HepG2 (cell line): ENCODE measurements around the gene ZNF575. TPM values are rescaled to one million over a fixed set of nuclear protein-coding genes. Genes with fewer than 3 reads are reported as not detected.
A peak's percentile ranks its signal among the peaks of the same experiment; 100 is the strongest.

ENCODE experiments used
- ADNP ChIP-seq: sonication (generic); formaldehyde crosslinking; IDR thresholded peaks from 2 replicates; pipeline ENCODE4 v1.4.0; 2020; ENCODE audit warnings: missing genetic modification reagents
- BCL6 ChIP-seq: IDR thresholded peaks from 2 replicates; pipeline ENCODE4 v1.6.1; 2016; ENCODE audit warnings: missing genetic modification reagents, missing compliant biosample characterization
- DNMT1 ChIP-seq: sonication (generic); formaldehyde crosslinking; IDR thresholded peaks from 2 replicates; pipeline ENCODE4 v1.5.1; 2020; ENCODE audit warnings: mild to moderate bottlenecking, missing genetic modification reagents
- FOXA3 ChIP-seq: IDR thresholded peaks from 2 replicates; pipeline ENCODE4 v1.6.1; 2016; ENCODE audit warnings: missing genetic modification reagents, missing compliant biosample characterization
- FOXJ3 ChIP-seq: sonication (generic); formaldehyde crosslinking; IDR thresholded peaks from 2 replicates; pipeline ENCODE4 v1.4.0; 2020; ENCODE audit warnings: missing genetic modification reagents, mild to moderate bottlenecking, borderline replicate concordance
- FOXK2 ChIP-seq: fragments of 450-650 bp; IDR thresholded peaks from 2 replicates; pipeline ENCODE4 v1.6.1; 2016
- KDM1A ChIP-seq: IDR thresholded peaks from 2 replicates; pipeline ENCODE4 v1.6.1; 2016; ENCODE audit warnings: missing compliant biosample characterization
- KDM6A ChIP-seq: IDR thresholded peaks from 2 replicates; pipeline ENCODE4 v1.6.1; 2016; ENCODE audit warnings: low read depth
- MXI1 ChIP-seq: IDR thresholded peaks from 3 replicates; pipeline ENCODE4 v1.6.1; 2012; ENCODE audit warnings: low read depth, low read length, inconsistent platforms, borderline replicate concordance
- NAIF1 ChIP-seq: sonication (generic); formaldehyde crosslinking; IDR thresholded peaks from 2 replicates; pipeline ENCODE4 v1.5.0; 2020; ENCODE audit warnings: mild to moderate bottlenecking, missing genetic modification reagents, borderline replicate concordance
- SRSF4 ChIP-seq: fragments of 200-400 bp; formaldehyde crosslinking; IDR thresholded peaks from one replicate; pipeline ENCODE4 v1.6.1; 2018; ENCODE audit warnings: mild to moderate bottlenecking, low read depth, low read length, moderate library complexity; ENCODE audit not compliant: poor library complexity, severe bottlenecking
- TAF15 ChIP-seq: fragments of 200-400 bp; formaldehyde crosslinking; IDR thresholded peaks from one replicate; pipeline ENCODE4 v1.6.1; 2018; ENCODE audit warnings: mild to moderate bottlenecking, low read depth, low read length; ENCODE audit not compliant: poor library complexity, severe bottlenecking
- ZFAT ChIP-seq: sonication (generic); formaldehyde crosslinking; conservative IDR thresholded peaks from 2 replicates; pipeline ENCODE4 v1.8.1; 2023; ENCODE audit warnings: missing genetic modification reagents, inconsistent platforms
- ZNF337 ChIP-seq: sonication (generic); formaldehyde crosslinking; IDR thresholded peaks from 2 replicates; pipeline ENCODE4 v1.5.1; 2020; ENCODE audit warnings: missing genetic modification reagents, low read depth, mild to moderate bottlenecking, borderline replicate concordance
- ZNF891 ChIP-seq: sonication (generic); formaldehyde crosslinking; IDR thresholded peaks from 2 replicates; pipeline ENCODE4 v1.5.0; 2020; ENCODE audit warnings: mild to moderate bottlenecking, missing genetic modification reagents
- polyA plus RNA-seq, 8 experiments: library from polyadenylated mRNA; depleted of rRNA in 3 of 8; stranded (reverse) in 7 of 8; unstranded in 1 of 8; fragments of >200 nt; fragmentation: Illumina TruSeq in 4 of 8; extraction: Trizol in 4 of 8; gene quantifications; 2 replicates each; pipeline versions ENCODE4 v1.2.1 to v1.2.3, GENCODE V29; 2011 to 2016; ENCODE audit warnings: low read depth in 4 of 8, missing spikeins in 1 of 8, mixed read lengths in 1 of 8; ENCODE audit not compliant: insufficient read depth in 1 of 8
- total RNA-seq, 5 experiments: library from RNA; depleted of rRNA; stranded (reverse); fragments of >200 nt; fragmentation: Illumina TruSeq; extraction: Trizol; gene quantifications; 2 replicates each; pipeline ENCODE4 v1.2.3, GENCODE V29; 2016; ENCODE audit warnings: low read depth in 1 of 5
- TF ChIP-seq, protein P1 (sequence below): sonication (generic); formaldehyde crosslinking; IDR thresholded peaks from 2 replicates; pipeline ENCODE4 v1.4.0; 2020; ENCODE audit warnings: mild to moderate bottlenecking, missing genetic modification reagents
- TF ChIP-seq, protein P2 (sequence below): sonication (generic); formaldehyde crosslinking; IDR thresholded peaks from 2 replicates; pipeline ENCODE4 v1.8.0; 2022; ENCODE audit warnings: low read depth, missing genetic modification reagents
- TF ChIP-seq, protein P3 (sequence below): sonication (generic); formaldehyde crosslinking; IDR thresholded peaks from 2 replicates; pipeline ENCODE4 v1.4.0; 2020; ENCODE audit warnings: mild to moderate bottlenecking, low read depth, missing genetic modification reagents
- TF ChIP-seq, protein P4 (sequence below): IDR thresholded peaks from 2 replicates; pipeline ENCODE4 v1.6.1; 2016
- TF ChIP-seq, protein P5 (sequence below): sonication (generic); IDR thresholded peaks from 2 replicates; pipeline ENCODE4 v1.6.1; 2016; ENCODE audit warnings: low read depth, borderline replicate concordance
- TF ChIP-seq, protein P6 (sequence below): sonication (generic); formaldehyde crosslinking; IDR thresholded peaks from 2 replicates; pipeline ENCODE4 v1.4.0; 2020; ENCODE audit warnings: low read depth, mild to moderate bottlenecking, missing genetic modification reagents
- TF ChIP-seq, protein P7 (sequence below): sonication (generic); formaldehyde crosslinking; IDR thresholded peaks from 2 replicates; pipeline ENCODE4 v1.4.0; 2020; ENCODE audit warnings: mild to moderate bottlenecking, missing genetic modification reagents

ZNF575 gene
- total and polyA plus RNA-seq, 2 of the 13 experiments (the other 11 are each of a cell fraction or from before 2014, with no cell fraction given), result 0.17 to 0.27 TPM

DNA sequence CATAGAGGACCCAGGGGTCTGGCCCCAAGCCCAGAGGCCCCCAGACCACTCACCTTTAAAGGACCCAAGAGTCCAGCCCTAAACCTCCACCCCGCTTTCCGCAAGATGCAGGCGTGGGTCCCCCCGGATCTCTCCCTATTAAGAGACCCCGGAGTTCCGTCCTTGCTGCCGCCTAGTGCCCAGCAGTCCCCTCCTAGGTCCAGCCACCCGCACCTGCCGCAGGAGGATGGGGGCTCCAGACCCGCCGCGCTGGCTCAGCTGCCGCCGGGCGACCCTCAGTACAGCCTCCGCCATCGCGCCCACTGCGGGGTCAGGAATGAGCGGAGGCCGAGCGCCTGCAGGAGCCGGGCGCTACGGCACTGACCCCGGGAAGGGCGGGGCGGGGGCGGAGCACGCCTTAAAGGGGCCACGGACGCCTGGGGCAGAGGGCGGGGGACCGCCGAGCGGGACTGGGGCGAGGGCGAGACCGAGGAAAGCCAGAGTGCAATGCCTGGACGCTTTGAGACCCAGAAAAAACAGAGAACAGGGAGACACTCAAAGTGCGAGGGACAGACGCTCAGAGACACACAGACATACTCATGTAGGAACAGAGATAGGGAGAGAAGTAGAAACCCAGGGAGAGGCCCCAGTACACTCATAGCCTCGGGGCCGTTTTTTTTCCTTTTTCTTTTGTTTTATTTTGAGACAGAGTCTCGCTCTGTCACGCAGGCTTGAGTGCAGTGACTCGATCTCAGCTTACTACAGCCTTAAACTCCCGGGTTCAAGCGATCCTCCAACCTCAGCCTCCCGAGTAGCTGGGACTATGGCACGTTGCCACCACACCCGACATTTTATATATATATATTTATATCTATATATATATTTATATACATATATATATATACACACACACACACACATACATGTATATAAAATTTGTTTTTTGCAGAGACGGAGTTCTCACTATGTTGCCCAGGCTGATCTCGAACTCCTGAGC lies 5.8 kb upstream of the ZNF575 start, which contains the start of gene ETHE1 (continued):
- TF ChIP-seq ZNF337 (CRISPR knock-in tag), result no peak
- TF ChIP-seq, protein P1, sequence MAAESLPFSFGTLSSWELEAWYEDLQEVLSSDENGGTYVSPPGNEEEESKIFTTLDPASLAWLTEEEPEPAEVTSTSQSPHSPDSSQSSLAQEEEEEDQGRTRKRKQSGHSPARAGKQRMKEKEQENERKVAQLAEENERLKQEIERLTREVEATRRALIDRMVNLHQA (CRISPR knock-in tag), result no peak
- TF ChIP-seq KDM6A, result no peak
- no peak for TF ChIP-seq SRSF4
- TF ChIP-seq DNMT1 (CRISPR knock-in tag), result no peak
- TF ChIP-seq, protein P2, sequence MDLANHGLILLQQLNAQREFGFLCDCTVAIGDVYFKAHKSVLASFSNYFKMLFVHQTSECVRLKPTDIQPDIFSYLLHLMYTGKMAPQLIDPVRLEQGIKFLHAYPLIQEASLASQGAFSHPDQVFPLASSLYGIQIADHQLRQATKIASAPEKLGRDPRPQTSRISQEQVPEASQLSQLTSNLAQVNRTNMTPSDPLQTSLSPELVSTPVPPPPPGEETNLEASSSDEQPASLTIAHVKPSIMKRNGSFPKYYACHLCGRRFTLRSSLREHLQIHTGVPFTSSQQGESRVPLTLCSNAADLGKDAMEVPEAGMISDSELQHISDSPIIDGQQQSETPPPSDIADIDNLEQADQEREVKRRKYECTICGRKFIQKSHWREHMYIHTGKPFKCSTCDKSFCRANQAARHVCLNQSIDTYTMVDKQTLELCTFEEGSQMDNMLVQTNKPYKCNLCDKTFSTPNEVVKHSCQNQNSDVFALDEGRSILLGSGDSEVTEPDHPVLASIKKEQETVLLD (CRISPR knock-in tag), result peak; percentile 42; the same call in 1 of the 2 replicates
- 0 out of 2 replicates have a peak, but pooled peaks have one; percentile 12 for TF ChIP-seq FOXA3
- TF ChIP-seq ADNP (CRISPR knock-in tag), result no peak
- no peak for TF ChIP-seq TAF15
- no peak for TF ChIP-seq KDM1A (CRISPR knock-in tag)
- TF ChIP-seq BCL6, result 0 out of 2 replicates have a peak, but pooled peaks have one; percentile 62
- TF ChIP-seq, protein P3, sequence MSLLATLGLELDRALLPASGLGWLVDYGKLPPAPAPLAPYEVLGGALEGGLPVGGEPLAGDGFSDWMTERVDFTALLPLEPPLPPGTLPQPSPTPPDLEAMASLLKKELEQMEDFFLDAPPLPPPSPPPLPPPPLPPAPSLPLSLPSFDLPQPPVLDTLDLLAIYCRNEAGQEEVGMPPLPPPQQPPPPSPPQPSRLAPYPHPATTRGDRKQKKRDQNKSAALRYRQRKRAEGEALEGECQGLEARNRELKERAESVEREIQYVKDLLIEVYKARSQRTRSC (CRISPR knock-in tag), result no peak
- no peak for TF ChIP-seq FOXK2
- TF ChIP-seq ZNF891 (CRISPR knock-in tag), result no peak
- TF ChIP-seq, protein P4, sequence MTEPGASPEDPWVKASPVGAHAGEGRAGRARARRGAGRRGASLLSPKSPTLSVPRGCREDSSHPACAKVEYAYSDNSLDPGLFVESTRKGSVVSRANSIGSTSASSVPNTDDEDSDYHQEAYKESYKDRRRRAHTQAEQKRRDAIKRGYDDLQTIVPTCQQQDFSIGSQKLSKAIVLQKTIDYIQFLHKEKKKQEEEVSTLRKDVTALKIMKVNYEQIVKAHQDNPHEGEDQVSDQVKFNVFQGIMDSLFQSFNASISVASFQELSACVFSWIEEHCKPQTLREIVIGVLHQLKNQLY, result no peak
- no peak for TF ChIP-seq FOXJ3 (CRISPR knock-in tag)
- TF ChIP-seq, protein P5, sequence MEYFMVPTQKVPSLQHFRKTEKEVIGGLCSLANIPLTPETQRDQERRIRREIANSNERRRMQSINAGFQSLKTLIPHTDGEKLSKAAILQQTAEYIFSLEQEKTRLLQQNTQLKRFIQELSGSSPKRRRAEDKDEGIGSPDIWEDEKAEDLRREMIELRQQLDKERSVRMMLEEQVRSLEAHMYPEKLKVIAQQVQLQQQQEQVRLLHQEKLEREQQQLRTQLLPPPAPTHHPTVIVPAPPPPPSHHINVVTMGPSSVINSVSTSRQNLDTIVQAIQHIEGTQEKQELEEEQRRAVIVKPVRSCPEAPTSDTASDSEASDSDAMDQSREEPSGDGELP, result peak; percentile 16; the same call in 1 of the 2 replicates
- TF ChIP-seq NAIF1 (CRISPR knock-in tag), result peak; percentile 47; the same call in 1 of the 2 replicates
- no peak for TF ChIP-seq ZFAT
- TF ChIP-seq, protein P6, sequence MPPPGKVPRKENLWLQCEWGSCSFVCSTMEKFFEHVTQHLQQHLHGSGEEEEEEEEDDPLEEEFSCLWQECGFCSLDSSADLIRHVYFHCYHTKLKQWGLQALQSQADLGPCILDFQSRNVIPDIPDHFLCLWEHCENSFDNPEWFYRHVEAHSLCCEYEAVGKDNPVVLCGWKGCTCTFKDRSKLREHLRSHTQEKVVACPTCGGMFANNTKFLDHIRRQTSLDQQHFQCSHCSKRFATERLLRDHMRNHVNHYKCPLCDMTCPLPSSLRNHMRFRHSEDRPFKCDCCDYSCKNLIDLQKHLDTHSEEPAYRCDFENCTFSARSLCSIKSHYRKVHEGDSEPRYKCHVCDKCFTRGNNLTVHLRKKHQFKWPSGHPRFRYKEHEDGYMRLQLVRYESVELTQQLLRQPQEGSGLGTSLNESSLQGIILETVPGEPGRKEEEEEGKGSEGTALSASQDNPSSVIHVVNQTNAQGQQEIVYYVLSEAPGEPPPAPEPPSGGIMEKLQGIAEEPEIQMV (CRISPR knock-in tag), result no peak
- TF ChIP-seq MXI1, result peak; percentile 60; the same call in 1 of the 3 replicates
- TF ChIP-seq, protein P7, sequence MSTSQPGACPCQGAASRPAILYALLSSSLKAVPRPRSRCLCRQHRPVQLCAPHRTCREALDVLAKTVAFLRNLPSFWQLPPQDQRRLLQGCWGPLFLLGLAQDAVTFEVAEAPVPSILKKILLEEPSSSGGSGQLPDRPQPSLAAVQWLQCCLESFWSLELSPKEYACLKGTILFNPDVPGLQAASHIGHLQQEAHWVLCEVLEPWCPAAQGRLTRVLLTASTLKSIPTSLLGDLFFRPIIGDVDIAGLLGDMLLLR, result 0 out of 2 replicates have a peak, but pooled peaks have one; percentile 36
